GM18505 (cell line): Measurements from ENCODE around the gene CNN3.
A peak's percentile ranks its signal among the peaks of the same experiment; 100 is the strongest.

Source experiments
- ATAC-seq: cut with Tn5 transposase; IDR thresholded peaks from one replicate; pipeline ENCODE4 v1.9.1; 2021; ENCODE audit not compliant: unreplicated experiment
- POLR2A ChIP-seq: IDR thresholded peaks from 4 replicates; pipeline ENCODE4 v1.6.1; 2011; ENCODE audit warnings: borderline replicate concordance; ENCODE audit not compliant: insufficient read depth, insufficient read length; ENCODE audit errors: extremely low read depth

Gene CNN3

DNA sequence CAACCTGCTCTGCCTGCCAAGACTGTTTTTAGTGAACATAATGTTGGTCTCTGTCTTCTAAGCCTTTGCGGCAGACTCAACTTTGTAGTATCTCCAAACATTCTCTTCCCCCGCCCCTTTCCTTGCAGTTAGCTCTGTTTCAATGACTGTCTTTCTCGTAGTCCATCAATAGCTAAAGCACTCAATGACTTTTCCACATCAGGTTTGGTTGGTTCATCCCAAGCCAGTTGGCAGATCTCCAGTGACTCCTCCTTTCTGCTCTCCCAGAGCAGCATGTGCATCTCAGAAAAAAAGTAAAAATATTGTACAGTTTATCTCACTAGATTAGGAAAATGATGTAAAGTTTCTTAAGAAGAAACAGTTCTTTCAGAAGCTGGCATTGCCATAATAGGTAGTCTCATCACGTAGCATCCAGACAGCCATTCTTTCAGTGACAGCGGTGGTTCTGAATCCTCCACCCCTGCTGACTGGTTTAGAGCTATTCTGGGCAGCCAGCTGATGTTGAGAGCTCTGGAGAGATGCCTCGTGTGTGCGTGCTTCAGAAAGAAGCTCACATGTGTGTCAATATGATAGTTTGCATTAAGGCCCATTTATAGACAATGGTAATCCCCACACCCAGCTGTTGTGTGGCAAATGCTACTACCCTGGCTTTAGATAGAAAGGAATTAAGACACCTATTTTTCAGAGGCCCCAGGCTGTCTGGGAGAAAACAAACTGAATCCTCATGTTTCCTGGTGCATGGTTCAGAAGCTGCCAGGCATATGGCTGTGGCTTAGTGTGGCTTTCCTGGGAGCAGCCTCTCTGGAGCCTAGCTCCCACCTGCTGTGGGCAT, 53.2 kb downstream of the CNN3 start:
- TF ChIP-seq POLR2A: no peak
- ATAC-seq: peak; percentile 66

GRCh38 chr1:94872771-94873495, 54.0 kb downstream of the CNN3 start:
- no peak for TF ChIP-seq POLR2A
- no peak for ATAC-seq

GRCh38 chr1:94871031-94871430, 55.9 kb downstream of the CNN3 start:
- TF ChIP-seq POLR2A: no peak
- ATAC-seq: no peak

- ATAC-seq: no peak
- no peak for TF ChIP-seq POLR2A
Measured at GRCh38 chr1:94866164-94866807, 60.6 kb downstream of the CNN3 start.

DNA sequence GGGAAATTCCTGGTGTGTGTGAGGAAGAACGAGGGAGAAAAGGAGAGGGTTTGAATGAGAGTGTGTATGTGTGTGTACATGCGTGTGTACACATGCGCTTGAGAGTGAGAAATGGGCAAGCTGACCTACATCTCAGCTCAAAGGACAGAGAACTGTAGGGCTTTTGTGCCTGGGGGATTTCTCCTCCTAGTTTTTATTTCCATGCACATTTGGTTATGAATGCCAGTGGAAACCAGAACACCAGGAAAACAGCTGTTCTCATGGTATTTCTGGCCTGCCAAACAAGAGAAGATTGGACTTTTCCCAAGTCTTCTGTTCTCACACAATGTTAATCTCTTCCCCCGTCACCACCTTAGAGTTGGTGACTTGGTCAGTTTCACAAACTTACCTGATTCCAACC, 61.5 kb downstream of the CNN3 start:
- TF ChIP-seq POLR2A: no peak
- ATAC-seq: no peak

GRCh38 chr1:94864821-94865220, 62.1 kb downstream of the CNN3 start:
- ATAC-seq: no peak

DNA sequence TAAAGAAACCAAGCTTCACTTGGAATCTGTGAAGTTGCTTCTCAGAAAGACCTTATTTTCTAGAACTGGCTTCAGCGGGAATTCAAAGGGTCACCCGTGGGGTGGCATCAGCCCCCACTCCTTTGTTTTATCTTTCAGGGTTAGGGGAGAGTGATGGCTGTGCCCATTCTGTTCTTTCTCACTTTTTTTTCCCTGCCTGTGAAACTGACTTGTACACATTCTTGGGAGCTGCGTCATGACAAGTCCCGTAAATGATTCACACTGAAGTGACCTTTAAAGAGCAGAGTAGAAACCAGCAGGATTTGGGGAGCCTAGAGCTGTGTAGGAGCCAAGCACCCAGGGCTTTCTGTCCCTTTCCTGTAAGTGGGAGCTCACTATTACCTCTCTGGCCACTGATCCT, 63.0 kb downstream of the CNN3 start:
- no peak for ATAC-seq
- TF ChIP-seq POLR2A: no peak

More at GRCh38 chr1:94864821-94865220, 62.1 kb downstream of the CNN3 start:
- TF ChIP-seq POLR2A: no peak

- ATAC-seq: no peak
- no peak for TF ChIP-seq POLR2A
Measured at GRCh38 chr1:94863297-94863911, 63.5 kb downstream of the CNN3 start.

DNA sequence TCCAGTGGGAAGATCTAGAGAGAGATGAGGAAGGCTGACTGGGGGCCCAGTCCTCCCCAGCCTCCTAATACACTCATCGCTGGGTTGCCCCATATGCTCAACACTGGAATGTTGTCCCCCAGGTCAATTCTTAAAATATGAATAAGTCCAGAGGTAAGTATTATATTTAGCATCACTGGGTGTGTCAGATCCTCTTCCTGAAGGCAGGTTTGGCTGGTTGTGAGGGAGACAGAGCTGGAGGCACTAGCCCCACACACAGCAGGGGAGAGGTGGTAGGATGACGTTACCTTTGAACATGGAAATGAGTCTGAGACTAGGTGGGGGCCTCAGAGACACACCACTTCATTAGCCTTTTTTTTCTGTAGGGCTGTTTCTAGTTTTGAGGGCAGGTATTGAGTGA, 64.2 kb downstream of the CNN3 start:
- no peak for ATAC-seq
- TF ChIP-seq POLR2A: no peak

DNA sequence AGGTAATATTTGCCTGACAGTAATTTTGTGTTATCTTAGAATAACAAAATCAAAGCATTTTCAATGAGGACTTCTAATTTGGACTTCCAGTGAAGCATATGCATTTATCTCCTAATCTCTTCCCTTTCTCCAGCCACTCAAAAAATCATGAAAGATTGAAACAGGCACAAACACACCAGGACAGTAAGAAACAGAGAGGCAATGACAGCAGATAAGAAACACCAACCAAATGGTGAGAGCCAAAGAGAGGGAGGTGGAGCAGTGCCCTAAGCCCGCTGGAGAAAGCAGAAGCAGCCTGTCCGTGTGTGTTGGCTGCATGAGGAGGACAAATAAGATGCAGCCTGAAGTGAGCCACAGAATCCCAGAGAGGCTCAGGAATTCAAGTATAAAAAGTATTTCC, 67.7 kb downstream of the CNN3 start:
- TF ChIP-seq POLR2A: no peak
- ATAC-seq: no peak

- no peak for ATAC-seq
- TF ChIP-seq POLR2A: no peak
Measured at GRCh38 chr1:94858276-94858675, 68.6 kb downstream of the CNN3 start.

DNA sequence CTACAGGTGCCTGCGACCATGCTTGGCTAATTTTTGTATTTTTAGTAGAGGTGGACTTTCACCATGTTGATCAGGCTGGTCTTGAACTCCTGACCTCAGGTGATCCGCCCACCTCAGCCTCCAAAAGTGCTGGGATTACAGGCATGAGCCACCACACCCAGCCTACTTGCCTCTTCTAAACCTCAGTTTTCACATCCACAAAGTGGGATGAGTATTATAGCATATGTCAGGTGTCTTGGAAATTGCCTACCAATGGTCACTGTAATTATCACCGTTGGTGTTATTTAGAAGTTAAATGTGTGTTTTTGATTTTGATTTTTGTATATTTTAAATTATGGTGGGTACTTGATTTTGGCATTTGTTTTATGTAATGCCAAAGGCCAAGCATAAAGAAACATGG, 70.0 kb downstream of the CNN3 start:
- TF ChIP-seq POLR2A: no peak
- no peak for ATAC-seq

- no peak for ATAC-seq
- no peak for TF ChIP-seq POLR2A
Measured at GRCh38 chr1:94856004-94856403, 70.9 kb downstream of the CNN3 start.
